Choroid plexus epithelial cell (primary cell): ENCODE data around the gene BPTF.
A peak's percentile ranks its signal among the peaks of the same experiment; 100 is the strongest.
"Not testable (repeated sequence)": the region's sequence is repeated elsewhere in the genome, so short reads cannot be mapped to it uniquely, and the experiment has no call there.

Experiments used
- DNase-seq: peaks from one replicate; pipeline ENCODE4 v3.0.0-alpha.2; 2010; ENCODE audit warnings: low read depth
- H3K4me3 ChIP-seq: 2 replicates; pipeline ENCODE4 v1.5.1; 2011; ENCODE audit warnings: low read depth, mild to moderate bottlenecking, control low read depth, low read length, moderate library complexity
- CTCF ChIP-seq: conservative IDR thresholded peaks from 2 replicates; pipeline ENCODE4 v1.5.1; 2011; ENCODE audit warnings: low read depth, mild to moderate bottlenecking, control low read depth, inconsistent platforms, low read length, moderate library complexity

Gene BPTF

GRCh38 chr17:68006797-68007196 is 181.5 kb downstream of the BPTF start:
- H3K4me3 ChIP-seq = no peak overlapping the region
- TF ChIP-seq CTCF = no peak
- no peak for DNase-seq

- no peak for DNase-seq
- TF ChIP-seq CTCF = peak; percentile 76
- no peak overlapping the region for H3K4me3 ChIP-seq
Measured at GRCh38 chr17:68011199-68011665, 185.9 kb downstream of the BPTF start.

- DNase-seq = no peak
Measured at GRCh38 chr17:68013385-68013784, 188.1 kb downstream of the BPTF start.

GRCh38 chr17:68015081-68015723 is 189.9 kb downstream of the BPTF start:
- DNase-seq = no peak
- H3K4me3 ChIP-seq = no peak overlapping the region
- TF ChIP-seq CTCF = no peak

More at GRCh38 chr17:68013385-68013784, 188.1 kb downstream of the BPTF start:
- H3K4me3 ChIP-seq = no peak overlapping the region
- no peak for TF ChIP-seq CTCF

- H3K4me3 ChIP-seq = no peak overlapping the region
- TF ChIP-seq CTCF = no peak
Measured at GRCh38 chr17:68016838-68017237, 191.5 kb downstream of the BPTF start.

GRCh38 chr17:68018493-68018892 is 193.2 kb downstream of the BPTF start:
- not testable (repeated sequence) for DNase-seq, H3K4me3 ChIP-seq

More at GRCh38 chr17:68016838-68017237, 191.5 kb downstream of the BPTF start:
- DNase-seq = no peak

- DNase-seq = no peak
Measured at GRCh38 chr17:68019336-68019674, 194.0 kb downstream of the BPTF start.

More at GRCh38 chr17:68019336-68019674, 194.0 kb downstream of the BPTF start:
- no peak overlapping the region for H3K4me3 ChIP-seq
- no peak for TF ChIP-seq CTCF
